HG03060 (cell line): ENCODE measurements around the gene USP9Y.

Experiments
- ATAC-seq: cut with Tn5 transposase; IDR thresholded peaks from one replicate; pipeline ENCODE4 v1.9.1; 2021; ENCODE audit warnings: low read depth, moderate number of reproducible peaks; ENCODE audit not compliant: unreplicated experiment

The USP9Y gene

GRCh38 chrY:12752856-12753255 lies 51.8 kb downstream of the USP9Y start:
- no peak for ATAC-seq

GRCh38 chrY:12756021-12756420 lies 55.0 kb downstream of the USP9Y start:
- no peak for ATAC-seq

- no peak for ATAC-seq
Measured at GRCh38 chrY:12765976-12766375, 64.9 kb downstream of the USP9Y start.

- no peak for ATAC-seq
Measured at GRCh38 chrY:12784521-12784920, 83.5 kb downstream of the USP9Y start.

- no peak for ATAC-seq
Measured at GRCh38 chrY:12793999-12794398, 93.0 kb downstream of the USP9Y start.

- no peak for ATAC-seq
Measured at GRCh38 chrY:12808046-12808445, 107.0 kb downstream of the USP9Y start.

- ATAC-seq, result no peak
Measured at GRCh38 chrY:12809034-12809433, 108.0 kb downstream of the USP9Y start.

- ATAC-seq, result no peak
Measured at GRCh38 chrY:12823408-12823807, 122.4 kb downstream of the USP9Y start.

GRCh38 chrY:12826791-12827190 lies 125.8 kb downstream of the USP9Y start:
- ATAC-seq, result no peak

- ATAC-seq, result no peak
Measured at GRCh38 chrY:12833284-12833683, 132.3 kb downstream of the USP9Y start.

- no peak for ATAC-seq
Measured at GRCh38 chrY:12837550-12837949, 136.5 kb downstream of the USP9Y start.

- ATAC-seq, result no peak
Measured at GRCh38 chrY:12841368-12841767, 140.3 kb downstream of the USP9Y start.

- ATAC-seq, result no peak
Measured at GRCh38 chrY:12846793-12847192, 145.8 kb downstream of the USP9Y start.

GRCh38 chrY:12855791-12856275 lies 154.8 kb downstream of the USP9Y start:
- ATAC-seq, result no peak

GRCh38 chrY:12867960-12868359 lies 166.9 kb downstream of the USP9Y start:
- ATAC-seq, result no peak

- no peak for ATAC-seq
Measured at GRCh38 chrY:12896973-12897372, 195.9 kb downstream of the USP9Y start.

- no peak for ATAC-seq
Measured at GRCh38 chrY:12898604-12899003, 197.6 kb downstream of the USP9Y start.

GRCh38 chrY:12904618-12905516 lies 203.8 kb downstream of the USP9Y start, which contains the start of gene DDX3Y:
TSS of gene DDX3Y (plus strand) at chrY:12904868. CDS start at chrY:12904937, 69 bp downstream.
- ATAC-seq, result peak; percentile 79

GRCh38 chrY:12905517-12905872 lies 204.5 kb downstream of the USP9Y start:
- ATAC-seq, result peak; percentile 12

- ATAC-seq, result no peak
Measured at GRCh38 chrY:12905895-12906294, 204.9 kb downstream of the USP9Y start.
